NCI-H2107 (cell line): ENCODE results near the gene SLC6A17.
A peak's percentile ranks its signal among the peaks of the same experiment; 100 is the strongest.

Experiments
- DNase-seq: peaks from one replicate; lab custom pipeline; 2025; lab: John Stamatoyannopoulos, UW

Gene SLC6A17

GRCh38 chr1:110205156-110205555, 54.9 kb downstream of the SLC6A17 start:
- DNase-seq, result no peak

- DNase-seq, result no peak
These were observed 55.4 kb downstream of the SLC6A17 start for GRCh38 chr1:110205591-110206155.

DNA sequence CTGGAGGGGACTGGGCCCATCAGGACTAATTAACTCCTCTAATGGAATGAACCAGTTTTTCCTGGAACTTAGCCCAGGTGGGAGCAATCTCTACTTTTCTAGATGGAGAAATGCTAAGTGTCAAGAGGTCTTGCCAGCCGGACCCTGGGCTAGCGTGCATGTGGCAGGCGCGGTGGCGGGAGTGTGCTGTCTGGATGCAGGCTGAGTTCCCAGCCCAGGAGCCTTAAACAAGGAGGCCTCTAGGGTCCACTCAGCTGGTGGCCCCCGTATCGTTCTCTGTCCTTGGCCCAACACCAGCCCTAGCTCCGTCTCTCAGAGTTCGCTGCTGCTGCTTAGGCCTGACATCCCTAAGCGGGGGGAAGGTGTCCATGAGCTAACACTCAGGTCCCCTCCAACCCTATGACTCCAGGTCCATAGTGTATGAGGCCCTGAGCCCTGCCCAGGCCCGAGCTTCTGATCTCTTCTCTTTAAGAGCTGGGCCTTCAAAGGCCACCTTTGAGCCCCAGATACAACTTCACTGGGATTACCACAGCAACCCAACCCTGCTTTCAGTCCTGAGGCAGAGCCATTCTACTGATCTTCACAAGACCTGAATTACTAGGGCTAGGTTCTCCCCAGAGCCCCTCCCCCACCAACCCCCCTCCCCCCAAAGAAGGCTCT, 56.1 kb downstream of the SLC6A17 start:
- no peak for DNase-seq

GRCh38 chr1:110207831-110208230, 57.5 kb downstream of the SLC6A17 start:
- peak; percentile 13 for DNase-seq

DNA sequence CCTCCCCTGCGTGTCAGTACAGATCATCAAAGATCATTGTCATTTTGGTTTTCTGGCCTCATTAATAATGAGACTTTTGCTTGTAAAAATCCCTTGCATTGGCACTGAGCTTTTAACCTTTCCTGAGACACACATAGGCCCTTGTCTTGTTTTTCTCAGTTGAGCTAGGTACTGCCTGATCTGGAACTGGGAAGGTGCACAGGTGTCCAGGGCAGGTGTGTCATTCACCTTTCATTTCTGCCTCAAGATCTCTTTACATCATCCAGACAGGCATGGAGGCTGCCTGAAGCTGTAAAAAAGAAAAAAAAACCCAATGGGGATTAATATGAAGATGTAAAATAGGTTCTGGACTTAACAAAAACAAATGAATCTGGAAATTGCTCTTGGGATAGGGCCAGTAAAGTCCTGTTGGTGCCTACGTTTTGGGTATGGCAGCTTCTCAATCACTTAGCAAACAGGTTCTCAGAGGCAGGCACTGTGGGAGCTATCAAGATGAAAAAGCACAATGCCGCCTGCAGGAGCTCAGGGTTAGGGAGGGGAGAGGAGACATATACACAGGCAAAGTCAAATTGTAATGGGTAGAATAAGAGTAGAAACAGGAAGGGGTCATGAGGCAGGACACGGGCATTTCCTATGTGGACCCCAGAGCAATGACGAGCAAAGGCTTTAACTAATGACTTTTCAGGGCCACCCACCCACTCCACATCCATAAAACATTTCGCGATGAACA, 58.8 kb downstream of the SLC6A17 start:
- DNase-seq, result no peak

DNA sequence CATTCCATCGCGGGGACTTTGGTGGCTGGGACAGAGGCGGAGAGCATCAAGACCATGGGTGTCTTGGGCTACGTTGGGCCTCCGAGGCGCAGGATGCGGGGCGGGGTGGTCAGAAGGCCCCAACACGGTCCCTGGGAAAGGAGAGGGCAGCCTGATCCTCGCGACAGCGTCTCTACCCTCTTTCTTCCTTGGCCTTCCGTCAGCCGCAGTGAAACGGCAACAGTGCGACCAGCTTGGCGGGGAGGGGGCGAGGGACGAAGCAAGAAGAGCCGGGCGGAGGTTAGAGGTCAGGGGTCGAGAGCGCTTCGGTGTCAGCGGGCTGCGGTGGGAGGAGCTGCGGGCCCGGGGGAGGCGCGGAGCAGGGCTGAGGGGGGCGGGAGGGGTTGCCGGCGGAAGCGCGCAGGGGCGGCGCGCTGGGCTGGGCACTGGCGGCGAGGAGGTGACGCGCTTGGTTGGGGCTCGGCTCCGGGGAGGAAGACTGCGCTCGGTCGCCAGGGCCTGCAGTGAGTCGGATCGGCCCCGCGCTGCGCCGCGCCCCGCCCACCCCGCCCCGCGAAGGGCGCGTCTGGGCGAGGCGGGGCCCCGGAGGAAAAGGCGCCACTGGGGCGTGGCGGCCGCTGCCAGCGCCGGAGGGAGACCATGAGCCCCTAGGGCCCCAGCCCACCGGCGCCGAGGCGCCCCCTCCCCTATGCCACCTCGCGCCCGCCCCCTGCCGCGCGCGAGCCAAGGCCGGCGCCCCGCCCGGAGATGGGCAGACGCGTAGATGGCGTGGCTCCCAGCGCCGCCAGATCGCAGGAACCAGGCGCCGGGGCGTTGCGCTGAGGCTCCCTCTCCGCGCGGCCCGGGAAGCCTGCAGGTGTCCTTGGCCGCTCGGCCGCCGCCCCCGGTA, 59.7 kb downstream of the SLC6A17 start, which contains the start of gene KCNC4:
TSS of gene KCNC4 (plus strand) at position 600 of the 889 bp plus-strand sequence. CDS start 1,186 bp downstream, outside the sequence.
- DNase-seq, result peak; percentile 25

DNA sequence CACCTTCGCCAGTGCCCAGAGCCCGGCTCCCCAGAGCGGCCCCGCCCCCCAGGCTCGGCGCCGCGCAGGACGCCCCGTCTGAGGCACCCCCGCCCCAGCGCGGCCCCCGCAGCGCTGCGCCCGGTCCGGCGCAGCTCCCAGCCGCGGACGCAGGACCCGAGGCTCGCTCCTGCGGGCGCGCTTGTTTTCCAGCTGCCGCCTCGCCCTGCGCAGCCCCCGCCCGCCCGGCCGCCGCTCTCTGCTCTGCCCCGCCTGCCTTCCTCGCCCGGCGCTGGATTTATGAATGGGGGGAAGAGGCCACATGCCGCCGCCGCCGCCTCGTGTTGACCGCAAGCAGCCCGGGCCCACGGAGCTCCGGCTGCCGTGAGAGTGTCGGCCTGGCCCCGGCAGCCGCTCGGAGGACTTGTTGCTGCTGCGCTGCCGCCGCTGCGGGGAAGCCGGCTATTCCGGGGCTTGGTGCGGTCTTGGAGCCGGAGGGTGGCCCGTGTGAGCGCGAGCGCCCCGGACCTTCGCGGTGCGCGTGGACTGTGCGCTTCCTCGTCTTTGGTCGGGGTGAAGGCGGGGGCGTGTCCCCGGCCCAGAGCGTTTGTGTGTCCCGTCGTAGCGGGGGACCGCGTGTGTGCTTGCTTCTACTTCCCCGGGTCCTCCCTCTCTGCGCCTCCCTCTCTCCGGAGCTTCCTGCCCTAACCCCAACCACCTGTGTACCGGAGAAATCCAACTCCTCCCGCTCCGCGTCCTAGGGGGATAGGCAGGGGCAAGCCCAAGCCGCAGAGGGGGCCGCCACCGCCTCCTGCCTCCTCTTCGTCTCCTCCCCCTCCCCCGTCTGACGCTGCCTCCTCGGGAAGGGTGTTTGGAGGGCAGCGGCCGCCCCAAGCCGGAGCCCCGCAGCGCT, 60.6 kb downstream of the SLC6A17 start:
- DNase-seq, result no peak

GRCh38 chr1:110211496-110212168, 61.3 kb downstream of the SLC6A17 start:
- DNase-seq, result no peak

- peak; percentile 26 for DNase-seq
These were observed 62.2 kb downstream of the SLC6A17 start for GRCh38 chr1:110212169-110213142.

DNA sequence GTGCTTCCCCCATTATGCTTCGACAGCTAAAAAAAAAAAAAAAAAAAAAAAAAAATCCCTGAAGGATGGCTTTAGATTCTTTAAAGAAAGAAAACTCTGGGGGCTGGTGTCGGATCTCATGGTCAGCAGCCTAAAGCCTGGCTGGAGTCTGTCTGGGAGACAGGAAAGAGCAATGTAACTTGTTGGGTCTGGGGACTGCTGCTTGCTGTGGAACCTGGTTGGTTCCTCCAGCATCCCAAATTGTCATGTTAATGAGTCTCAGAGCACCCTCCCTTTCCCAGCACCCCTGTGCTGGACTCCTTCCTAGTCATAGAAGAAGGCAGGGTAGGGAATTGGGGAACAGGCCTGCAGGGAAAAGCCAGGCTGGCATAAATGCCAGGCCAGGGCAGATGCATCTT, 62.8 kb downstream of the SLC6A17 start:
- DNase-seq, result no peak

DNA sequence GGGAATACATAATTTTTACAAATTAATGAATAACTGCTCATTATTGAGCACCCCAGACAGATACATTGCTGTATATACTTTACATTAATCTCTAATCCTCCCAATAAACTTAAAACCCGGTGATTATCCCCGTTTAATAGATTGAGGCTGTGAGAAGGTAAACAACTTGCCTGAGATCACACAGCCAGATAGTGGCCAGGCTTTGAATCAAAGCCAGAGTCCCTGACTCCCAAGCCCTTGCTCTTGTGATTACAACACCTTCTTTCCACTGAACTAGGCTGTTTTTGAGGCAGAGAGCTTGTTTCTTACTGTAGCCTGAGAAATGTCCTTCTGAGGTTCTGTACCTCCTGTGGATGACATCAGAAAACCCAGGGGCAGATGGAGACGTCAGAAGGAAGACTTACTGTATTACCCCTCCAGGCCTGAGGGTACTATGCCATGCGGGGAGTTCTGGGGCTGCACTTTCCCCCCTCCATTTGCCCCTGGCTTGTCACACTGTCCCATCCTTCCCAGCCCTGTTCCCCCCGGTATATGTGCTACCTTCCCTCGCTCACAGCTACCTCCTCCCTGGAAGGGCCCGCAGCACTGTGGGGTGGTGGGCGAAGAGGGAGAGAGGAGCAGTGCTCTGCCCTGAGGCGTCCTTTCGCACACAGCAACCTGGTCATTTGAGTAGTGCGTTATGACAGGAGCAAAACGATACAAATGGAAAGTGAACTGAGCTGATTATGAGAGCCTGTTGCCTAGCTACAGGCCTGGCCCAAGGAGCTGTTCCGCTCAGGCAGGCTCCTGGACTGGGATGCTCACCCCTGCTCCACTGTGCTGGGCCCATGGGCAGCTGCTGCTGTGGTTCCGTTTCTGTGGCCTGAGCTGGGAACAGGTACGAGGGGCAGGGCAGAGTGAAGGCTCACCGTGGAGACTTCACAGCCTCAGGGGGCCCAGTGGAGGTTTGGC, 64.4 kb downstream of the SLC6A17 start:
- DNase-seq, result no peak

- DNase-seq, result no peak
These were observed 65.6 kb downstream of the SLC6A17 start for GRCh38 chr1:110215621-110216515.

DNA sequence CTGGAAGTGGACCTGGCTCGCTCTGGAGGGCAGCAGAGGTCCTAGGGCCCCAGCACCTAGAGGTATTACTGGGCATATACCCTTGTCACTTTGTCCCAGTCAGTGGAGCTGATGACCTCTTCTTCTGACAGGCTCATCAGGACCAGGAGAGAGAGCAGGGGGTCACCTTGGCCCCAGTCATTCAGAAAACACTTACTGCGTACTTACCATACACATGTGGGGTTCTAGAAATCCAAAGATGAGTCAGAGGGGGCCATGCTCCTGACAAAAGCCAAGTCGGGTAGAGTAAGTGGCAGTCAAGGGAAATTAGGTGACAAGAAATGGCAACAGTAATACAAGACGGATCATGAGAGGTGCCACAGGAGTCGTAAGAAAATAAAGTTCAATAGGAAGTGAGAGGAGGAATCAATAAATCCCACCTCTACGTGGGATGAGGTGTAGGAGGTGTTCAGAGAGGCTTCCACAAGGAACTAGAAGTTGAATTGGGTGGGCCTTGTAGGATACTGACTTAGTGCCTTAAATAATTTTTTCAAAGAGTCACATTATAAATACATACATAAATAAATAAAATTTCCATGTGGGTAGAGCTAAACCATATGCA, 66.7 kb downstream of the SLC6A17 start:
- DNase-seq, result no peak

GRCh38 chr1:110218137-110218536, 67.8 kb downstream of the SLC6A17 start:
- DNase-seq, result no peak

DNA sequence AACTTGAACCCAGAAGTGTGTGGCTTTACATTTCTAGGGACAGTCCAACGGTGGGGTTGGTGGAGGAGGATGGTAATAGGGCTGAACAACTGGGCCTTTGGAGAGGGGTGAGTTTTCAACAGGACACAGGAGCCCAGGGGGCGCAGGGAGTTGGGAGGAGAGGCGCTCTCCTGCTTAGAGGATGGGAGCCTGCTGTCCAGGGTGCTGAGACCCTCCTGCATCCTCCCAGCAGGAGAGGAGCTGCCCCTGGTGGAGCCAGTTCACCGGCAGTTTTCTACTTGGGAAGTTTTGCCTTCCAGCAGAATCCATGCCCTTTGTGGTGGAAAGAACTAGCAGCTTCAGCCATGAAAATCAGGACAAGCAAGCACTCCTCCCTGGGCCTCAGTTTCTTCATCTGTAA, 68.4 kb downstream of the SLC6A17 start:
- DNase-seq, result no peak

GRCh38 chr1:110220324-110220723, 70.0 kb downstream of the SLC6A17 start:
- no peak for DNase-seq

GRCh38 chr1:110221119-110221518, 70.8 kb downstream of the SLC6A17 start:
- no peak for DNase-seq
